A549 (cell line): ENCODE data around the gene CHN1. TPM values are rescaled to one million over a fixed set of nuclear protein-coding genes. Genes with fewer than 3 reads are reported as not detected.

Experiments
- ATAC-seq, 2 experiments: fragments of 200-7000 bp in 1 of 2; fragments of >200 bp in 1 of 2; cut with Nextera tagmentation in 1 of 2; cut with Tn5 transposase in 1 of 2; 3 replicates each; pipeline versions ENCODE4 v1.8.0 to v1.9.1; 2018 to 2020; ENCODE audit warnings: mild to moderate bottlenecking in 1 of 2, moderate library complexity in 1 of 2
- CTCF ChIA-PET: fragments of 300-600 bp; sonication (Branson Sonifier 250); formaldehyde crosslinking; extraction: SDS; loops from one replicate; lab custom pipeline; 2021; ENCODE audit warnings: antibody characterized with exemption, inconsistent platforms; lab: Yijun Ruan, JAX
- POLR2A ChIA-PET: fragments of 350-600 bp; formaldehyde crosslinking; extraction: SDS; loops from one replicate; lab custom pipeline; 2021; ENCODE audit warnings: antibody characterized with exemption, inconsistent platforms; lab: Yijun Ruan, JAX
- DNase-seq, 2 experiments: peaks; one replicate each; pipeline versions ENCODE4 v3.0.0 to v3.0.0-alpha.2; 2011 to 2016; ENCODE audit warnings: low read depth in 1 of 2, low spot score in 1 of 2
- FAIRE-seq: peaks from 2 replicates; lab custom pipeline; 2011; peaks lifted over from hg19 to GRCh38; lab: Jason Lieb, UNC
- H3K27ac ChIP-seq, 2 experiments: fragments of >200 bp; sonication (Bioruptor Twin); formaldehyde crosslinking; 3 replicates each; pipeline ENCODE4 v1.5.1; 2016 to 2017
- H3K4me1 ChIP-seq: fragments of >200 bp; sonication (Bioruptor Twin); formaldehyde crosslinking; 3 replicates; pipeline ENCODE4 v1.6.1; 2016
- H3K4me2 ChIP-seq: fragments of >200 bp; sonication (Bioruptor Twin); formaldehyde crosslinking; 3 replicates; pipeline ENCODE4 v1.6.1; 2016
- H3K4me3 ChIP-seq: fragments of >200 bp; sonication (Bioruptor Twin); formaldehyde crosslinking; 3 replicates; pipeline ENCODE4 v1.5.1; 2016
- H3K9me3 ChIP-seq: fragments of >200 bp; sonication (Bioruptor Twin); formaldehyde crosslinking; 3 replicates; pipeline ENCODE4 v1.6.1; 2016
- BHLHE40 ChIP-seq: IDR thresholded peaks from 2 replicates; pipeline ENCODE4 v1.6.1; 2012; ENCODE audit warnings: low read depth, low read length, inconsistent platforms
- CBX8 ChIP-seq: fragments of 200-600 bp; sonication (generic); IDR thresholded peaks from 2 replicates; pipeline ENCODE4 v1.6.1; 2016
- CEBPB ChIP-seq, 2 experiments: fragments of >200 bp in 1 of 2; sonication (Bioruptor Twin) in 1 of 2; formaldehyde crosslinking in 1 of 2; IDR thresholded peaks; 2 replicates each; pipeline ENCODE4 v1.6.1; 2012 to 2016
- CHD4 ChIP-seq: fragments of 200-600 bp; sonication (generic); IDR thresholded peaks from 2 replicates; pipeline ENCODE4 v1.6.1; 2016; ENCODE audit warnings: antibody characterized with exemption, mild to moderate bottlenecking, borderline replicate concordance
- FOSB ChIP-seq: fragments of 250-450 bp; sonication (Bioruptor Pico); IDR thresholded peaks from 2 replicates; pipeline ENCODE4 v1.5.0; 2020; ENCODE audit warnings: mild to moderate bottlenecking, moderate library complexity
- GATA3 ChIP-seq: IDR thresholded peaks from 2 replicates; pipeline ENCODE4 v1.6.1; 2012; ENCODE audit warnings: borderline replicate concordance
- HOXA7 ChIP-seq: fragments of 250-450 bp; sonication (Bioruptor Pico); IDR thresholded peaks from 2 replicates; pipeline ENCODE4 v1.5.0; 2020; ENCODE audit warnings: mild to moderate bottlenecking, moderate library complexity
- JUN ChIP-seq, 2 experiments: fragments of >200 bp; sonication (Bioruptor Twin); formaldehyde crosslinking; IDR thresholded peaks; 2 replicates in 1 of 2; 3 replicates in 1 of 2; pipeline ENCODE4 v1.6.1; 2016 to 2017
- JUNB ChIP-seq: fragments of >200 bp; sonication (Bioruptor Twin); formaldehyde crosslinking; IDR thresholded peaks from 2 replicates; pipeline ENCODE4 v1.6.1; 2016
- KDM5A ChIP-seq: fragments of 200-600 bp; sonication (generic); IDR thresholded peaks from 2 replicates; pipeline ENCODE4 v1.6.1; 2016; ENCODE audit warnings: antibody characterized with exemption, mild to moderate bottlenecking
- MAZ ChIP-seq: fragments of 150-350 bp; IDR thresholded peaks from 2 replicates; pipeline ENCODE4 v1.6.1; 2014; ENCODE audit warnings: antibody characterized with exemption, low read depth, low read length, borderline replicate concordance
- MYC ChIP-seq: IDR thresholded peaks from 2 replicates; pipeline ENCODE4 v1.6.1; 2012; ENCODE audit warnings: mild to moderate bottlenecking, inconsistent platforms, low read length, improper control_type of control experiment, borderline replicate concordance
- NFE2L2 ChIP-seq: fragments of 150-350 bp; conservative IDR thresholded peaks from 2 replicates; pipeline ENCODE4 v1.6.1; 2014; ENCODE audit warnings: low read length
- POLR2A ChIP-seq: IDR thresholded peaks from 2 replicates; pipeline ENCODE4 v1.6.1; 2012; ENCODE audit warnings: mild to moderate bottlenecking, low read length
- POLR2AphosphoS2 ChIP-seq: conservative IDR thresholded peaks from 2 replicates; pipeline ENCODE4 v1.6.1; 2012; ENCODE audit warnings: low read length, improper control_type of control experiment, inconsistent platforms
- RAD21 ChIP-seq, 2 experiments: fragments of >200 bp in 1 of 2; sonication (Bioruptor Twin) in 1 of 2; formaldehyde crosslinking in 1 of 2; IDR thresholded peaks in 1 of 2; conservative IDR thresholded peaks in 1 of 2; 2 replicates in 1 of 2; 3 replicates in 1 of 2; pipeline ENCODE4 v1.6.1; 2012 to 2018; ENCODE audit warnings: inconsistent platforms in 1 of 2
- RCOR1 ChIP-seq: fragments of 150-350 bp; IDR thresholded peaks from 2 replicates; pipeline ENCODE4 v1.6.1; 2014; ENCODE audit warnings: antibody characterized with exemption, low read length, low read depth
- SMC3 ChIP-seq: fragments of >200 bp; sonication (Bioruptor Twin); formaldehyde crosslinking; IDR thresholded peaks from 3 replicates; pipeline ENCODE4 v1.6.1; 2018; ENCODE audit warnings: inconsistent platforms
- WGBS: methylation state at CpG from one replicate; pipeline ENCODE4 v1.1.6; 2017; ENCODE audit errors: missing lambda C conversion rate; 5-methylcytosine and 5-hydroxymethylcytosine counted together
- polyA plus RNA-seq, 4 experiments: library from polyadenylated mRNA; depleted of rRNA in 3 of 4; stranded (reverse); fragments of >200 nt; fragmentation: RNase III in 1 of 4; extraction: RNeasy Plus Mini Kit Qiagen cat#74134 plus additional on column Dnase treatment in 1 of 4; gene quantifications; 2 replicates in 3 of 4; 3 replicates in 1 of 4; pipeline ENCODE4 v1.2.3, GENCODE V29; 2011 to 2017
- TF ChIP-seq, protein P1 (sequence below): fragments of 250-450 bp; sonication (Bioruptor Pico); IDR thresholded peaks from 2 replicates; pipeline ENCODE4 v1.5.0; 2021; ENCODE audit warnings: mild to moderate bottlenecking, moderate library complexity, borderline replicate concordance
- TF ChIP-seq, protein P2 (sequence below): IDR thresholded peaks from 2 replicates; pipeline ENCODE4 v1.6.1; 2012; ENCODE audit warnings: low read depth, borderline replicate concordance

CHN1 gene
- polyA plus RNA-seq, 2 of the 4 experiments (the other 2 are of a cell fraction) = 20.9 to 46.6 TPM

GRCh38 chr2:174963437-174964400 is 41.5 kb downstream of the CHN1 start:
- H3K4me2 ChIP-seq = no peak overlapping the region
- FAIRE-seq (no peak), ATAC-seq (no peak), DNase-seq (no peak)
- H3K4me3 ChIP-seq = no peak overlapping the region
- CTCF ChIA-PET = no interaction called here
- peaks cover 20% of the 10 kb centered on the region for H3K4me1 ChIP-seq
- no peak for TF ChIP-seq CBX8
- WGBS = 90% methylated on average over 7 of the region's 7 CpGs
- H3K27ac ChIP-seq = no peak overlapping the region
- no peaks in the 10 kb centered on the region for H3K9me3 ChIP-seq
- POLR2A ChIA-PET = no interaction called here

DNA sequence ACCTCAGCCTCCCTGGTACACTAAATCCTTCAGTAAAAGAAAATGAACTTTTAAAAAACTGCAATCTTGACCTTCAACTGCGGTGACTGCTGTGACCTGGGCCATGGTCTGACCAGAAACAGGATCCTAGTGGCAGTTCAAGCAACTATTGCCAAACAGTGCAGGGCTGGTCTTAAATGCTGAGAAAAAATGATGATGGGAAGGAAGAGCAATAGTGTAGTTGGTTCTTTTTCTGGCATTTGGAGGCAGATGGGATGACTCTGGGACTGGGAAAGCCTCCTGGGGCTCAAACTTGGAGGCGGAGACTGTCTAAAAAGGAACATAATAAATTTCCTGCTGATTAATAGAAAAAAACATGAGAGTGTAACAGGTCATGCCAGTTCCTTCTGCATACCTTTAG is 45.4 kb downstream of the CHN1 start:
- no peak overlapping the region for H3K4me3 ChIP-seq
- FAIRE-seq = no peak
- H3K9me3 ChIP-seq = no peaks in the 10 kb centered on the region
- DNase-seq = no peak
- no peak overlapping the region for H3K4me2 ChIP-seq
- 0 out of 3 replicates have a peak, but pooled peaks cover 4% of the 10 kb centered on the region for H3K4me1 ChIP-seq
- ChIA-PET POLR2A (no interaction called here), CTCF (no interaction called here)
- H3K27ac ChIP-seq = 0 out of 6 replicates have a peak overlapping the region, but pooled peaks of 1 of the 2 experiments have one; percentile 15
- peak in 1 of 2 experiments; percentile 24; a peak in 3 of 6 replicates for ATAC-seq
- 80% methylated on average over 2 of the region's 2 CpGs for WGBS
- no peak for TF ChIP-seq MYC
- TF ChIP-seq CHD4 = no peak
- TF ChIP-seq, protein P1, sequence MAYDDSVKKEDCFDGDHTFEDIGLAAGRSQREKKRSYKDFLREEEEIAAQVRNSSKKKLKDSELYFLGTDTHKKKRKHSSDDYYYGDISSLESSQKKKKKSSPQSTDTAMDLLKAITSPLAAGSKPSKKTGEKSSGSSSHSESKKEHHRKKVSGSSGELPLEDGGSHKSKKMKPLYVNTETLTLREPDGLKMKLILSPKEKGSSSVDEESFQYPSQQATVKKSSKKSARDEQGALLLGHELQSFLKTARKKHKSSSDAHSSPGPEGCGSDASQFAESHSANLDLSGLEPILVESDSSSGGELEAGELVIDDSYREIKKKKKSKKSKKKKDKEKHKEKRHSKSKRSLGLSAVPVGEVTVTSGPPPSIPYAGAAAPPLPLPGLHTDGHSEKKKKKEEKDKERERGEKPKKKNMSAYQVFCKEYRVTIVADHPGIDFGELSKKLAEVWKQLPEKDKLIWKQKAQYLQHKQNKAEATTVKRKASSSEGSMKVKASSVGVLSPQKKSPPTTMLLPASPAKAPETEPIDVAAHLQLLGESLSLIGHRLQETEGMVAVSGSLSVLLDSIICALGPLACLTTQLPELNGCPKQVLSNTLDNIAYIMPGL (CRISPR knock-in tag) = no peak
- TF ChIP-seq FOSB (CRISPR knock-in tag) = no peak
- TF ChIP-seq GATA3 = no peak
- no peak for TF ChIP-seq MAZ
- no peak for TF ChIP-seq KDM5A
- TF ChIP-seq RAD21 (conservative IDR thresholded peaks at IDR 0.05 in 1 of 2, IDR thresholded peaks at IDR 0.05 in 1 of 2) = no peak
- no peak for TF ChIP-seq RCOR1
- no peak for TF ChIP-seq JUNB
- no peak for TF ChIP-seq BHLHE40
- TF ChIP-seq SMC3 = no peak
- no peak for TF ChIP-seq JUN (IDR thresholded peaks at IDR 0.05)
- TF ChIP-seq POLR2AphosphoS2 = no peak
- TF ChIP-seq HOXA7 (CRISPR knock-in tag) = no peak
- TF ChIP-seq, protein P2, sequence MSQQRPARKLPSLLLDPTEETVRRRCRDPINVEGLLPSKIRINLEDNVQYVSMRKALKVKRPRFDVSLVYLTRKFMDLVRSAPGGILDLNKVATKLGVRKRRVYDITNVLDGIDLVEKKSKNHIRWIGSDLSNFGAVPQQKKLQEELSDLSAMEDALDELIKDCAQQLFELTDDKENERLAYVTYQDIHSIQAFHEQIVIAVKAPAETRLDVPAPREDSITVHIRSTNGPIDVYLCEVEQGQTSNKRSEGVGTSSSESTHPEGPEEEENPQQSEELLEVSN = no peak
- no peak for TF ChIP-seq NFE2L2

DNA sequence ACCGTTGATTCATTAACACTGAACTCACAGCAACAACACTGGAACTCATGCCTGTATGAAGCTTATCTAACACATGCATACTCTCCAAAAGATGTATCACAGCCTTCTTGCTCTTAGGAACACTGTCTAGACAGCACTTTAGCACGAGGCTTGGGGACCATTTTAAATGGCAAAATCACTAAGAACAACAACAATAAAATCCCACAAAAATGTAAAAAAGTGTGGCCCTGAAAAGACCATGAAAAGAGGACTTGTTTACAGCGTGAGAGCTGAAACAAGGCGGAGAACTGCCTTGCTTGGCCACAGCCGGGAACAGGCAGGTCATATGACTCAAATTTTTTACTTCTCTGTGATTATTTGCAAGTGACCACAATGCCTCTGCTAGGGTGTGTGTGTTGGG is 48.1 kb downstream of the CHN1 start:
- ChIA-PET CTCF (no interaction called here), POLR2A (no interaction called here)
- FAIRE-seq (no peak), DNase-seq (no peak), ATAC-seq (no peak)
- Histone ChIP-seq H3K4me1 (0 out of 3 replicates have a peak, but pooled peaks cover 4% of the 10 kb centered on the region), H3K9me3 (no peaks in the 10 kb centered on the region), H3K4me2 (no peak overlapping the region), H3K4me3 (no peak overlapping the region), H3K27ac (no peak overlapping the region)
- 80% methylated on average over 5 of the region's 5 CpGs for WGBS
- no peak for TF ChIP-seq POLR2A
- TF ChIP-seq CEBPB (IDR thresholded peaks at IDR 0.05) = no peak
